ENCODE results near the gene VWC2L. TPM values are rescaled to one million over a fixed set of nuclear protein-coding genes. Genes with fewer than 3 reads are reported as not detected.

The VWC2L gene
- total RNA-seq, 1 donor, result not detected

DNA sequence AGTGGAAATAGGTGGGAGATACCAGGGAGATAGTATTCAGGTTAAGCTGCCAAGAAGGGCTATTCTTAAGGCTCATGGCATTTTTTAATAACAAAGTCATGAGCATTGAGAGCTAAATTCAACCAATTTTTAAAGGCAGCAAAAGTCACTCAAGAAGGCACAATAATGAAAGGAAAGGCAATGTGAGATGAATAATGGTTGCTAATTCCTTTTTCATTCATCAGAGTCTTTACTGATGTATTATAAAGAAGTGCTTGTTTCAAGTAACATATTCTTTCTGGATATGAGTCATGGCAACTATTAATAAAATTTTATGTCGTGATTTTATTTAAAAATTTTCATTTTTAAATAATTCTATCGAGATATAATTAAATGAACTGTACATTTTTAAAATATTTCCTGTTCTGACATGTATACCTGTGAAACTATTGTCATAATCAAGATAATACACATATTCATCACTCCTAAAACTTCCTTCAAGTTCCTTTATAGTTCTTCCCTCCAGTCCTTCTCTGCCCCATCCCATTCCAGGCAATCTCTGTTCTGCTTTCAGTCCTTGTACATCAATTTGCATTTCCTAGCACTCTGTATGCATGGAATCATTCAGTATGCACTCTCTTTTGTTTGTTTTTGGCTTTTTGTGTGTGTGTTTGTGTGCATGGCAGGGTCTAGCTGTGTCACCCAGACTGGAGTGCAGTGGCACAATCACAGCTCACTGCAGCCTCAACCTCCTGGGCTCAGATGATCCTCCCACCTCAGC, 40.8 kb downstream of the VWC2L start:
- no peak for DNase-seq (ENCODE audit: low read depth)
- no peak overlapping the region for H3K4me3 ChIP-seq (ENCODE audit: low read depth, low read length)
- TF ChIP-seq CTCF (IDR thresholded peaks at IDR 0.05; ENCODE audit: insufficient read depth, low read depth, low read length), result no peak

DNA sequence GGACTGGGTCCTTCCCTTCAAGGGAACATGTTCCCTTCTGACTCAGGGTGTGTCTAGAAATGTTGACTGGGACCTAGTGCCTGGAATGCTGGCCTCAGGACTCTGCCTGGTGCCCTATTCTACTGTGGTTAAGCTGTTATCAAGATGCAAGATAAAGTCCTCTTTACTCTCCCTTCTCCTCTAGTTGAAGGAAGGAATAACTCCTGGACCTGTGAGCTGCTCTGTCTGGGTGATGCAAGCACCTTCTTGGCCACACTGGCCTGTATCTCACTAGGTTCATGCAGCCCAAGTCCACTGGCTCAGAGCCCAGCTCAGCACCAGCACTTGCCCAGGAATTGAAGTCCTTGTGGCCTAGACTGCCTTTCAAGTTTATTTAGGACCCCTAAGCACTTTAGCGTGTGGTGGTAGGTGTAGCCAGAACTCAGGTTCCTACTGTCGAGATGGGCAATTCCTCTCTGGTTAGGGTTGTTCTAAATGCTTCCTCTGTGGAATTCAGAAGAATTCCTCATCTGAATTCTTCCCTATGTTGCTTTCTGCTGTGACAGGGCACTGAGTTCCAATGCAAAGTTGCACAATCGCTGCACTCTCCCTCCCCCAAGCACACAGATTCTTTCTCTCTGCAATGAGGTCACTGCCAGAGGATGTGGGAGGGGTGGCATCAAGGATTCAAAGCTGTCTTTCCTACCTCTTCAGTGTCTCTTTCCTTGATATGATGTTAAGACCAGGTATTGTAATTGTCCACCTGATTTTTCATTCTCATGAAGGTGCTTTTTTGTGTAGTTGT, 54.7 kb downstream of the VWC2L start:
- peak; percentile 15 for DNase-seq (ENCODE audit: low read depth)
- H3K4me3 ChIP-seq (ENCODE audit: low read depth, low read length), result no peak overlapping the region
- TF ChIP-seq CTCF (IDR thresholded peaks at IDR 0.05; ENCODE audit: insufficient read depth, low read depth, low read length), result no peak

- H3K4me3 ChIP-seq (ENCODE audit: low read depth, low read length), result no peak overlapping the region
- TF ChIP-seq CTCF (IDR thresholded peaks at IDR 0.05; ENCODE audit: insufficient read depth, low read depth, low read length), result no peak
- DNase-seq (ENCODE audit: low read depth), result no peak
These were observed 58.9 kb downstream of the VWC2L start for GRCh38 chr2:214469728-214470127.

DNA sequence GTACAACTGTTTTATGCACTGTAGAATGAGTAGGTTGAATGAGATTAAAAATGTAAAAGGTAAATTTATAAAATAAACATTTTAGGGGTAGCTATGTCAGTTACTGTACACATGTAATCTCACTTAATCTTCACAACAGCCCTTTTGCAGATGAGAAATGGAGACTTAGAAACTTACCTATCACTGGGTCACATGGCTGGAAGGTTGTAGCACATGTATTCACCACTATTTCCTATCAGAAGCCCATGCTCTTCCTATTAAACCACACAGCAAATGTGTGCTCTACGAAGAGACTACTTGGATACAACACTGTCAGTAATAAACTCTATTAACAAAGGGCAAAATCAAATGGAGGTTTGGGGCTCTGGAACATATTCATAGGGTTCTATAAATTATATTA, 60.5 kb downstream of the VWC2L start:
- no peak for TF ChIP-seq CTCF (IDR thresholded peaks at IDR 0.05; ENCODE audit: insufficient read depth, low read depth, low read length)
- H3K4me3 ChIP-seq (ENCODE audit: low read depth, low read length), result no peak overlapping the region
- no peak for DNase-seq (ENCODE audit: low read depth)

- H3K4me3 ChIP-seq (ENCODE audit: low read depth, low read length), result no peak overlapping the region
- DNase-seq (ENCODE audit: low read depth), result no peak
These were observed 61.1 kb downstream of the VWC2L start for GRCh38 chr2:214471990-214472389.

GRCh38 chr2:214477305-214477704, 66.5 kb downstream of the VWC2L start:
- no peak overlapping the region for H3K4me3 ChIP-seq (ENCODE audit: low read depth, low read length)
- peak; percentile 13 for DNase-seq (ENCODE audit: low read depth)
- TF ChIP-seq CTCF (IDR thresholded peaks at IDR 0.05; ENCODE audit: insufficient read depth, low read depth, low read length), result no peak

More at GRCh38 chr2:214471990-214472389, 61.1 kb downstream of the VWC2L start:
- no peak for TF ChIP-seq CTCF (IDR thresholded peaks at IDR 0.05; ENCODE audit: insufficient read depth, low read depth, low read length)
